GM21360 (cell line): ENCODE results near the gene RAI1.
"Not testable (repeated sequence)": the region's sequence is repeated elsewhere in the genome, so short reads cannot be mapped to it uniquely, and the experiment has no call there.

Experiments used
- ATAC-seq: cut with Tn5 transposase; IDR thresholded peaks from one replicate; pipeline ENCODE4 v1.9.1; 2021; ENCODE audit warnings: mild to moderate bottlenecking, moderate library complexity; ENCODE audit not compliant: unreplicated experiment

Gene RAI1

DNA sequence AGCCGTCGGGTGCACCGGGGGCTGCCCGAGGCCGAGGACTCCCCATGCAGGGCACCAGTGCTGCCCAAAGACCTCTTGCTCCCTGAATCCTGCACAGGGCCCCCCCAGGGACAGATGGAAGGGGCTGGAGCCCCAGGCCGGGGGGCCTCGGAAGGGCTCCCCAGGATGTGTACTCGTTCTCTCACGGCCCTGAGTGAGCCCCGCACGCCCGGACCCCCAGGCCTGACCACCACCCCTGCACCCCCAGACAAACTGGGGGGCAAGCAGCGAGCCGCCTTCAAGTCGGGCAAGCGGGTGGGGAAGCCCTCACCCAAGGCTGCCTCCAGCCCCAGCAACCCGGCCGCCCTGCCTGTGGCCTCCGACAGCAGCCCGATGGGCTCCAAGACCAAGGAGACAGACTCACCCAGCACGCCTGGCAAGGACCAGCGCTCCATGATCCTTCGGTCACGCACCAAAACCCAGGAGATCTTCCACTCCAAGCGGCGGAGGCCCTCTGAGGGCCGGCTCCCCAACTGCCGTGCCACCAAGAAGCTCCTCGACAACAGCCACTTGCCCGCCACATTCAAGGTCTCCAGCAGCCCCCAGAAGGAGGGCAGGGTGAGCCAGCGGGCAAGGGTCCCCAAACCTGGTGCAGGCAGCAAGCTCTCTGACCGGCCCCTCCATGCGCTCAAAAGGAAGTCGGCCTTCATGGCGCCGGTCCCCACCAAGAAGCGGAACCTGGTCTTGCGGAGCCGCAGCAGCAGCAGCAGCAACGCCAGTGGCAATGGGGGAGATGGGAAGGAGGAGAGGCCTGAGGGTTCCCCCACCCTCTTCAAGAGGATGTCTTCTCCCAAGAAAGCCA lies 114.9 kb downstream of the RAI1 start:
- no peak for ATAC-seq

DNA sequence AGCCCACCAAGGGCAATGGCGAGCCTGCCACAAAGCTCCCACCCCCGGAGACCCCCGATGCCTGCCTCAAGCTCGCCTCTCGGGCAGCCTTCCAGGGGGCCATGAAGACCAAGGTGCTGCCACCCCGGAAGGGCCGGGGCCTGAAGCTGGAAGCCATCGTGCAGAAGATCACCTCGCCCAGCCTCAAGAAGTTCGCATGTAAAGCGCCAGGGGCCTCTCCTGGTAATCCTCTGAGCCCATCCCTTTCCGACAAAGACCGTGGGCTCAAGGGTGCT lies 115.5 kb downstream of the RAI1 start:
- no peak for ATAC-seq

DNA sequence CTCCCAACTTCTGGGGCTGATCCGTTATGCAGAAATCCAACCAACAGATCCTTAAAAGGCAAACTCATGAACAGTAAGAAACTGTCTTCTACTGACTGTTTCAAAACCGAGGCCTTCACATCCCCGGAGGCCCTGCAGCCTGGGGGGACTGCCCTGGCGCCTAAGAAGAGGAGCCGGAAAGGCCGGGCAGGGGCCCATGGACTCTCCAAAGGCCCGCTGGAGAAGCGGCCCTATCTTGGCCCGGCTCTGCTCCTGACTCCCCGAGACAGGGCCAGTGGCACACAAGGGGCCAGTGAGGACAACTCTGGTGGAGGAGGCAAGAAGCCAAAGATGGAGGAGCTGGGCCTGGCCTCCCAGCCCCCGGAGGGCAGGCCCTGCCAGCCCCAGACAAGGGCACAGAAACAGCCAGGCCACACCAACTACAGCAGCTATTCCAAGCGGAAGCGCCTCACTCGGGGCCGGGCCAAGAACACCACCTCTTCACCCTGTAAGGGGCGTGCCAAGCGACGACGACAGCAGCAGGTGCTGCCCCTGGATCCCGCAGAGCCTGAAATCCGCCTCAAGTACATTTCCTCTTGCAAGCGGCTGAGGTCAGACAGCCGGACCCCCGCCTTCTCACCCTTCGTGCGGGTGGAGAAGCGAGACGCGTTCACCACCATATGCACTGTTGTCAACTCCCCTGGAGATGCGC lies 116.0 kb downstream of the RAI1 start:
- ATAC-seq: no peak

DNA sequence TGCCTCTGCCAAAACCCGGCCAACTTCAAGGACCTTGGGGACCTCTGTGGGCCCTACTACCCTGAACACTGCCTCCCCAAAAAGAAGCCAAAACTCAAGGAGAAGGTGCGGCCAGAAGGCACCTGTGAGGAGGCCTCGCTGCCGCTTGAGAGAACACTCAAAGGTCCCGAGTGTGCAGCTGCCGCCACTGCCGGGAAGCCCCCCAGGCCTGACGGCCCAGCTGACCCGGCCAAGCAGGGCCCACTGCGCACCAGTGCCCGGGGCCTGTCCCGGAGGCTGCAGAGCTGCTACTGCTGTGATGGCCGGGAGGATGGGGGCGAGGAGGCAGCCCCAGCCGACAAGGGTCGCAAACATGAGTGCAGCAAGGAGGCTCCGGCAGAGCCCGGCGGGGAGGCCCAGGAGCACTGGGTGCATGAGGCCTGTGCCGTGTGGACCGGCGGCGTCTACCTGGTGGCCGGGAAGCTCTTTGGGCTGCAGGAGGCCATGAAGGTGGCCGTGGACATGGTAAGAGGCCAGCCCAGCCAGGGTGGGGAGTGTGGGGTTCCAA lies 116.8 kb downstream of the RAI1 start:
- ATAC-seq: no peak

GRCh38 chr17:17798573-17799255 lies 117.5 kb downstream of the RAI1 start:
- ATAC-seq: no peak

- no peak for ATAC-seq
These were observed 119.3 kb downstream of the RAI1 start for GRCh38 chr17:17800504-17801021.

- ATAC-seq: no peak
These were observed 120.7 kb downstream of the RAI1 start for GRCh38 chr17:17801800-17802481.

DNA sequence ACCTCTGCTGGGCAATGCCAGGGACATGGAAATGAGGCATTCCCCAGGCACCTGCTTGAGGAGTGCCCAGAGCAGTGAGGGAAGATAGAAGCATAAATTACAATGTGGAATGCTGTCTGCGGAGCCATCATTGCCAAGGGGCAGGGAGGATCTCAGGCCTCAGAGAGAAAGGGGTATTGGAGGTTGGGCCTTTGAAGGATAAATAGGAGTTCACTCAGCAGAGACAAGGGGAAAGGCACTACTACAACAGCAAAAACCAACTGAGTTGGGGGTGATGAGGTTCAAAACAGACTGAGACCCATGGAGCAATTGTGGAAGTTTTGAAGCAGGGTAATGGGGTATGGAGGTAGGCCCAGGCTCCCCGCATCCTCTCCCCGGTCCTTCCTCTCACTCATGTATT lies 122.7 kb downstream of the RAI1 start:
- no peak for ATAC-seq

DNA sequence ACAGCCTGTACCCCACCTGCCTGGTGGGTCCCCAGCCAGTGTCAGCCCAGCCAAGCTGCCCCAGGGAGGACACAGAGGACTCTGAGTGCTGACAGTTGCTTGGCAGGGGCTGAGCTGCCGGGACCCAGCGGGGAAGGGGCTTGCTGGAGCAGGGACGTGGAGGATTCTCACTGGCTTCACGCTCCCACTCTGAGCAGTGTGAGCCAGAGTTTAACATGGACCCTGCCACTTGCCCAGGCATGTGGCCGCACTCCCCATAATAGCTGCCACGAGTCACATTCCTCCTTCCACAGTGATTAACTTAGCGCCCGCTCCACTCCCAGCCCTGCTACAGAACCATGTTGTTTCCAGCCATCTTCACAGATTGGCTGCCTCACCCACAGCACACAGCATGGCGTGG lies 124.3 kb downstream of the RAI1 start:
- no peak for ATAC-seq

DNA sequence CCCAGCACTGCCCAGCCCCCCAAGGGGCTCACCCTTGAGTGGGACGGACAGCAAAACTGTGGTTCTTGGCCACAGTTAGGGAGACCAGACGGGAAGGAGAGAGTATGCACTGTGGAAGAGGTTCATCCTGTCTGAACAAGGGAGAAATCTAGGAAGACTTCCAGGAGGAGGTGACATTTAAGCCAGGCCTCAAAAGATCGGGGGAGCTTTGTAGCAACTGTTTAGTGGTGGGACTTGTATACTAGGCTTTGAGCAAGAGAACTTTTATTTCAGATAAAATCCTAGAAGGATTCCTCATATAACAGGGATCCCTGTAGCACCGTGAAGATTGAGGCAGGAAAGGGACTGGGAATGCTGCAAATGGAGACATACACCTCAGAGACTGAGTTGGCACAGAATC lies 124.8 kb downstream of the RAI1 start:
- ATAC-seq: no peak

DNA sequence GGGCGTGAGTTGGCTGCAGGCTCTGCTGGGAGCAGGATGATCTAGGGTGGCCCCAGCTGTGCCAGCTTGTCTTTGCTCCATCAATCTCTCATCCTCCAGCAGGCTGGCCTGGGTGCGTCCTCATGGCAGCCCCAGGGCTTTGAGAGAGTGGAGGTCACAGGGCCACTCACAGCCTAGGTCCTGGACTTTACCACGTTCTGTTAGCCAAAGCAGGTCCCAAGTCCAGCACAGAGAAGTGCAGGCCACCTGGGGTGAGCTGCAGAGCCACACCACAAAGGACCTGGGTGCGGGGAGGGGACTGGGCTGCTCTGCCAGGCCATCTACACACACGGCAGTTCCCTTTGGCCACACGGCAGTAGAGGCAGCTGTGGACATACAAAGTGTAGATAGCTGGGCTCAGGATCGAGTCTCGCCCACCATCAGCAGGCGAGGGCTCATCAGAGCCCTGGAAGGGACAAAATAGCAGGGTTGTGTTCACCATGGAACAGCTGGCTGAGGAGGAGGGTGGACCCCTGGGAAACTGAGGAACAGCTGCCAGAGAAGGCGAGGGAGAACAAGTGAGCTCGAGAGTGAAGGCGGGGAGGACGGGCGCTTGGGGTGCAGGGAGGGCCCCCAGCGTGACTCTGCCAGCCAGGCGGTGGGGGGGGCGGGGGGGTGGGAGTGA lies 125.5 kb downstream of the RAI1 start:
- ATAC-seq: no peak

DNA sequence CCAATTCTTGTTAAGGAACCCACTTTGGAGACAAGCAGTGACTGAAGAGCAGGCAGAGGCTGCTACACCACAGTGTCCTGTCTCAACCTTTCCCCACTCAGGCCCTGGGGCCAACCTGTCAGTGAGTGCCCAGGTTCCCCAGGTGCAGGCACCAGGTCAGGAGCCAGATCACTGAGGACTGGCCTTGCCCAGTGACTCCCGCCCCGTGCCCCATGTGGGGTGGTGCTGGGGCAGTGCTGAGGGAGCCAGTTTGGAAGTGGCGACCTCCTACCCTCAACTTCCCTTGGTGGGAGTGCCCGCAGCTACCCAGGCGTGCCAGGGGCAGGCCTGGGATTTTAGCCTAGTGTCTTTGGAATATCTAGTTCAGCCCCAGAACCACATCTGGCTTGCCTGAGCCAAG lies 126.2 kb downstream of the RAI1 start:
- ATAC-seq: no peak

GRCh38 chr17:17808200-17808599 lies 126.9 kb downstream of the RAI1 start:
- not testable (repeated sequence) for ATAC-seq

DNA sequence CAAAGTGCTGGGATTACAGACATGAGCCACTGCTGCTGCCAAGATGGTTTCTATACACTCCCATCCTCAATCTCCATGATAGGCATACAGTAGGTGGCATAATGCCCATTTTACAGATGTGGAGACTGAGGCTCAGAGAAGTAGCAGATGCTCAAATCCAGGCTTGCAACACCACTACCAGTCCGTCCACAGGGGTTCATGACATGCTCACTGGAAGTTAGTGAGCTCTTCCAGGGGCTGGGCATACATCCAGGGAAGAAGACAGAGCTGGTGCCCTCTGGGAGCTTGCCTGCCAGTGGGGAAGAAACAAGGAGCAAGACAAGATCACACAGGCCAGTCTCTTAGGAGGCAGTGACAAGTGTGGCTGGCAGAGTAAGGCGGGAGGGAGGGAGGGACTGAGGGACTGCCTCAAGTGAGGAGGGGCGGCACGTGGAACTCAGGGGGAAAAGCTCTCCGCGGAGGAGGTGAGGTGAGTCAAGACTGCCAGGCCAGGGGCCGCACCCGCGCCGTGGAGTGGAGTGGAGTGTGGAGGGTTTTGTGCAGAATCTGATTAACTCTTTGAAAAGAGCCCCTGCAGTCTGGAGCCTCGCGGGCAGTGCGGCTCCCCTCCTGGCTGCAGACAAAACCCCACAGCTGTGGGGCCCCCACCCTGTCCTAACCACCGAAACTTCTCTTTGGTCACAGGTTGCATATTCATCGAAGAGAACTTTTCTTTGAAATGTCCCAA lies 127.6 kb downstream of the RAI1 start:
- no peak for ATAC-seq

- ATAC-seq: no peak
These were observed 128.3 kb downstream of the RAI1 start for GRCh38 chr17:17809531-17810083.

DNA sequence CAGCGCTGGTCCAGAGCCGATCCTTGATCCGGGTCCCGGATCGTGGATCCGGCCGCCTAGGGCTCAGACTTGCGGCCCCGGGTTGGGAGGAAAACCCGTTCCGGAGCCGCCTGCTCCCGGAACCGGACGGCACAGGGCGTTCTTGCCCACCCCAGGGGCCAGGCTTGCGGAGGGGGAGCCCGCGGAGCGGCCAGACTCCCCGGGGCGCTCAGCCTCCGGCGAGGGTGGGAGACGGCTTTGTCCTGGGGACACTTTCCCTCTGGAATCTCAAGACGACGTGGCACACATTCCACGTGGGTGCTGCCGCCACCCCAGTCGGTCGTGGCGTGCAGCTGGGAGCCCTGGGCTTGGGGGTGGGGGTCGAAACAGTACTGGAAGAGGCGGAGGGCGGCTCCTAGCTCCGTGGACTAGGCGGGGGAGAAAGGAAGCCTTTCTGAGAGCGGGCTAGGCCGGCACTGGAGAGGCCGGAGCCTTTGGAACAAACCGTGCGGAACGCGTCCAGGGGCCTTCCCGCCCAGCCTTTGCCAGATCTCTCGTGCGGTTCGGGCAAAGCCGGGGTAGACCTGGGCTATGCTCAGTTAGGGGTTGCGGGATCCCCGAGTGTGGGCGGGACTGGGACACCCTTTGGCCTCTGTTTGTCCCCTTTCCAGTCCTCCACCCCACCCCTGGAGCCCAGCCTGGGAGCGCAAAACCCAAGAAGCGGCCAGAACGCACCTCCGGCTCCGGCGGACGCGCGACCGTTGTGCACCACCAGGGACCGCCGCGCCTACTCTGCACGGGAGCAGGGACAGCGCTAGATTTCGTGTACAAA lies 129.0 kb downstream of the RAI1 start:
- ATAC-seq: no peak

DNA sequence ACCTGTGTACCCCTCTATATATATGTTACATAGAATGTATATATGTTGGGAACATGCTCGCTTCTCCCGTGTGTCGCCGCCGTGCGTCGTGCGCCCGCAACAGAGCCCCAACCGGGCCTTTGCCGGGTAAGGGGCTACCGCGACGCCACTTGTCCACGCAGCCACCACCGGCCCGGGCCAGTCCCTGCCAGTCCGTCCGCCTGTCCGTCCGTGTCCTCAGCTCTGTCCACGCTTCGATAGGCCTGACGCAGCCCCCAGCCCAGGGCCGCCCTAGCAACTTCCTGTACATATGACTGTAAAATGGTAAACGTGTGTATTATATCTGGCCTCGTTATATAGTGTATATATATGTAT lies 129.6 kb downstream of the RAI1 start:
- no peak for ATAC-seq

- no peak for ATAC-seq
These were observed 130.3 kb downstream of the RAI1 start for GRCh38 chr17:17811381-17812210.
